Activated T-cell treated with anti-CD3 and anti-CD28 coated beads, Interleukin-2, amount 50 U/mL, for 1 hour (primary cell): ENCODE results near the gene CYB561A3.

ENCODE experiments used
- DNase-seq: peaks from one replicate; pipeline ENCODE4 v3.0.0-alpha.2; 2020

The CYB561A3 gene

GRCh38 chr11:61309739-61310138, 51.9 kb downstream of the CYB561A3 start:
- DNase-seq: no peak

GRCh38 chr11:61309141-61309540, 52.5 kb downstream of the CYB561A3 start:
- no peak for DNase-seq

GRCh38 chr11:61307354-61307753, 54.3 kb downstream of the CYB561A3 start:
- DNase-seq: no peak

GRCh38 chr11:61306221-61306620, 55.5 kb downstream of the CYB561A3 start:
- DNase-seq: no peak

GRCh38 chr11:61305417-61305816, 56.3 kb downstream of the CYB561A3 start:
- DNase-seq: no peak

GRCh38 chr11:61303725-61304124, 58.0 kb downstream of the CYB561A3 start:
- no peak for DNase-seq

- no peak for DNase-seq
Measured at GRCh38 chr11:61302550-61302949, 59.1 kb downstream of the CYB561A3 start.
